ENCODE data around the gene VCAN.

DNA sequence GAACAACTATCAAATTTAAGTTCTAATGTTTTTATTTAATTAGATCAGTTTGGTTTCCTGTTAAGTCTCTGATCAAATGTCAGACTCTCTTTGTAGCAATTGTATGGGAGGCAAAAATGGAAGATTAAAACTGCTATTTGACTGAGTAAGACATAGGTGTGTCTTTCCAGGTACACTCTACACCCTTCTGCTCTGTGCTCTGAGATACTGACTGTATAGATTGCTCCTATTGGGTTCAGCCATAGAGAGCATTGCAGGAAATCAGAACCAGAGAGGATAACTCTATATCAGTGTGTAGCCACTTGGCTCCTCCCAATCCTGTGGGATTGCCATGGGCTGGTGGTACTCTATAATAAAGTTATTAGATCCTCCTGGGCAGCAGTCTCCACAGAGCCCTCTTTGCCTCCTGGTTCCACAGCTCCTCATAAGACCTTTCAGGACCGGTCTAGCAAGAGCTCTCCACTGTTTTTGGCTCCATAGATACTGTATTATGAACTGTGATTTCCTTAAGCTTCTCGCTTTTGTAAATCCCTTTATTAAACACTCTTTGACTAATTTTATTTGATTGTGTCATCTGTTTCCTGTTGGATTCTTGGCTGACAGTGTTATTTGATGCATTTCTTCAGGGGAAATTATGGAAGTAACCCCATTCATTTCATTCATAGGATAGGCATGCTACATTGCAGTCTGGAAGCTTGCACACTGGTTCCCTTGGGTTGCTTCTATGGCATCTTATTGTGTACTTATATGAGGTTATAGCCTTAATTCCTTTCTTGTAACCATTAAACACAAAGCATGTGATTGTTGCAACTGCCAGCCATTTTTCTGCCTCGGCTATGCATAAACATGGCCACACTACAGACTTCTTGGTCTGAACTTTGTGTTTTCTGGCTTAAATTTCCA, 115.6 kb downstream of the VCAN start:
- no peak for TF ChIP-seq POLR2A (IDR thresholded peaks at IDR 0.05; ENCODE audit: low read length)
- no peak for TF ChIP-seq GATA1 (IDR thresholded peaks at IDR 0.05; ENCODE audit: low read depth, low read length)

Data from erythroblast (primary cell).